ENCODE measurements around the gene TRMO. TPM values are rescaled to one million over a fixed set of nuclear protein-coding genes. Genes with fewer than 3 reads are reported as not detected.

The TRMO gene
- total and polyA plus RNA-seq, 2 donors (not counting 1 experiment from before 2014, with no cell fraction given): 12.9 to 15.8 TPM

GRCh38 chr9:97966493-97966892 lies 44.2 kb upstream of the TRMO start:
- Histone ChIP-seq H3K9ac (ENCODE audit: insufficient read depth, low read length) (no peak overlapping the region), H4K20me1 (ENCODE audit: control insufficient read depth, extremely low read depth, insufficient read depth, low read length) (no peaks in the 10 kb centered on the region), H3K36me3 (ENCODE audit: control insufficient read depth, insufficient read depth, low read length) (no peaks in the 10 kb centered on the region), H3K4me3 (replicated peaks in 1 of 4; ENCODE audit: control extremely low read depth in 1 of 4, insufficient read depth in 1 of 4, low read depth in 3 of 4, low read length in 4 of 4) (no peak overlapping the region), H3K4me2 (ENCODE audit: extremely low read depth, insufficient read depth, low read length) (no peak overlapping the region), H2AFZ (ENCODE audit: low read length) (no peak overlapping the region), H3K27me3 (ENCODE audit: control insufficient read depth, insufficient read depth, low read length) (peaks cover 7% of the 10 kb centered on the region), H3K9me3 (ENCODE audit: control insufficient read depth, insufficient read depth, low read depth, low read length) (no peaks in the 10 kb centered on the region), H3K79me2 (ENCODE audit: control insufficient read depth, insufficient read depth, low read length) (no peaks in the 10 kb centered on the region), H3K4me1 (ENCODE audit: control insufficient read depth, extremely low read depth, insufficient read depth, low read length) (no peaks in the 10 kb centered on the region), H3K27ac (ENCODE audit: insufficient read depth, low read length) (no peak overlapping the region)
- DNase-seq (ENCODE audit: low read depth in 2 of 2): no peak
- TF ChIP-seq EZH2 (IDR thresholded peaks at IDR 0.05; ENCODE audit: low read length, missing control alignments): no peak
- TF ChIP-seq, protein P1, sequence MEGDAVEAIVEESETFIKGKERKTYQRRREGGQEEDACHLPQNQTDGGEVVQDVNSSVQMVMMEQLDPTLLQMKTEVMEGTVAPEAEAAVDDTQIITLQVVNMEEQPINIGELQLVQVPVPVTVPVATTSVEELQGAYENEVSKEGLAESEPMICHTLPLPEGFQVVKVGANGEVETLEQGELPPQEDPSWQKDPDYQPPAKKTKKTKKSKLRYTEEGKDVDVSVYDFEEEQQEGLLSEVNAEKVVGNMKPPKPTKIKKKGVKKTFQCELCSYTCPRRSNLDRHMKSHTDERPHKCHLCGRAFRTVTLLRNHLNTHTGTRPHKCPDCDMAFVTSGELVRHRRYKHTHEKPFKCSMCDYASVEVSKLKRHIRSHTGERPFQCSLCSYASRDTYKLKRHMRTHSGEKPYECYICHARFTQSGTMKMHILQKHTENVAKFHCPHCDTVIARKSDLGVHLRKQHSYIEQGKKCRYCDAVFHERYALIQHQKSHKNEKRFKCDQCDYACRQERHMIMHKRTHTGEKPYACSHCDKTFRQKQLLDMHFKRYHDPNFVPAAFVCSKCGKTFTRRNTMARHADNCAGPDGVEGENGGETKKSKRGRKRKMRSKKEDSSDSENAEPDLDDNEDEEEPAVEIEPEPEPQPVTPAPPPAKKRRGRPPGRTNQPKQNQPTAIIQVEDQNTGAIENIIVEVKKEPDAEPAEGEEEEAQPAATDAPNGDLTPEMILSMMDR (conservative IDR thresholded peaks at IDR 0.05 in 1 of 2, IDR thresholded peaks at IDR 0.05 in 1 of 2; ENCODE audit: low read depth in 1 of 2, low read length in 2 of 2): no peak

DNA sequence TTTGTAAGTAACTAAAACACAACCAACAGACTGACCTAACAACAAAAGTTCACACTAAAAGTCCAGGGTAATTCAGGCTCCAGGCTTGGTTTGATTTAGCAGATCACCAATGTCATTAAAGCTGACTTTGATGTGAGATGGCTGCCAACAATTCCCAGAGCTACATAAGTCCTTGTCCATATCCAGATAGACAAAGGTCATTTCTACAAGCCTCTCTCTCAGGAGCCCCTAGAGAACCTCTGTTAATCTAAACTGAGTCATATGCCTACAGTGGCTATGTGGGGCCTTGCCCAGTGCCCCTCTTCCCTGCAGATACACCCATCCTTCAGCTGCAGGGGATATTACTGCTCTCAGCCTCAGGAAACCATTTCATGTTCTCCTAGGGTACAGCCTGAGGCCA lies 42.6 kb upstream of the TRMO start:
- TF ChIP-seq, protein P1 (conservative IDR thresholded peaks at IDR 0.05 in 1 of 2, IDR thresholded peaks at IDR 0.05 in 1 of 2; ENCODE audit: low read depth in 1 of 2, low read length in 2 of 2): no peak
- TF ChIP-seq EZH2 (IDR thresholded peaks at IDR 0.05; ENCODE audit: low read length, missing control alignments): no peak
- no peaks in the 10 kb centered on the region for H3K79me2 ChIP-seq (ENCODE audit: control insufficient read depth, insufficient read depth, low read length)
- no peak overlapping the region for H2AFZ ChIP-seq (ENCODE audit: low read length)
- no peaks in the 10 kb centered on the region for H3K9me3 ChIP-seq (ENCODE audit: control insufficient read depth, insufficient read depth, low read depth, low read length)
- no peak overlapping the region for H3K4me3 ChIP-seq (replicated peaks in 1 of 4; ENCODE audit: control extremely low read depth in 1 of 4, insufficient read depth in 1 of 4, low read depth in 3 of 4, low read length in 4 of 4)
- H3K9ac ChIP-seq (ENCODE audit: insufficient read depth, low read length): no peak overlapping the region
- no peak overlapping the region for H3K27ac ChIP-seq (ENCODE audit: insufficient read depth, low read length)
- DNase-seq (ENCODE audit: low read depth in 2 of 2): no peak
- peaks cover 7% of the 10 kb centered on the region for H3K27me3 ChIP-seq (ENCODE audit: control insufficient read depth, insufficient read depth, low read length)
- no peaks in the 10 kb centered on the region for H3K4me1 ChIP-seq (ENCODE audit: control insufficient read depth, extremely low read depth, insufficient read depth, low read length)
- no peaks in the 10 kb centered on the region for H3K36me3 ChIP-seq (ENCODE audit: control insufficient read depth, insufficient read depth, low read length)
- H4K20me1 ChIP-seq (ENCODE audit: control insufficient read depth, extremely low read depth, insufficient read depth, low read length): no peaks in the 10 kb centered on the region
- H3K4me2 ChIP-seq (ENCODE audit: extremely low read depth, insufficient read depth, low read length): no peak overlapping the region

GRCh38 chr9:97963232-97963631 lies 40.9 kb upstream of the TRMO start:
- Histone ChIP-seq H3K4me1 (ENCODE audit: control insufficient read depth, extremely low read depth, insufficient read depth, low read length) (peaks cover 3% of the 10 kb centered on the region), H3K4me3 (replicated peaks in 1 of 4; ENCODE audit: control extremely low read depth in 1 of 4, insufficient read depth in 1 of 4, low read depth in 3 of 4, low read length in 4 of 4) (no peak overlapping the region), H3K79me2 (ENCODE audit: control insufficient read depth, insufficient read depth, low read length) (no peaks in the 10 kb centered on the region), H3K36me3 (ENCODE audit: control insufficient read depth, insufficient read depth, low read length) (no peaks in the 10 kb centered on the region), H3K9ac (ENCODE audit: insufficient read depth, low read length) (no peak overlapping the region), H2AFZ (ENCODE audit: low read length) (no peak overlapping the region), H3K27ac (ENCODE audit: insufficient read depth, low read length) (no peak overlapping the region), H3K9me3 (ENCODE audit: control insufficient read depth, insufficient read depth, low read depth, low read length) (no peaks in the 10 kb centered on the region), H3K4me2 (ENCODE audit: extremely low read depth, insufficient read depth, low read length) (no peak overlapping the region), H3K27me3 (ENCODE audit: control insufficient read depth, insufficient read depth, low read length) (peaks cover 7% of the 10 kb centered on the region), H4K20me1 (ENCODE audit: control insufficient read depth, extremely low read depth, insufficient read depth, low read length) (no peaks in the 10 kb centered on the region)
- DNase-seq (ENCODE audit: low read depth in 2 of 2): no peak
- TF ChIP-seq, protein P1 (conservative IDR thresholded peaks at IDR 0.05 in 1 of 2, IDR thresholded peaks at IDR 0.05 in 1 of 2; ENCODE audit: low read depth in 1 of 2, low read length in 2 of 2): no peak
- TF ChIP-seq EZH2 (IDR thresholded peaks at IDR 0.05; ENCODE audit: low read length, missing control alignments): no peak
